GM19099 (cell line): ENCODE results near the gene C11orf68.

Experiments
- POLR2A ChIP-seq: IDR thresholded peaks from 3 replicates; pipeline ENCODE4 v1.6.1; 2011; ENCODE audit warnings: low read depth; ENCODE audit not compliant: insufficient read length; ENCODE audit errors: extremely low read depth

C11orf68 gene

DNA sequence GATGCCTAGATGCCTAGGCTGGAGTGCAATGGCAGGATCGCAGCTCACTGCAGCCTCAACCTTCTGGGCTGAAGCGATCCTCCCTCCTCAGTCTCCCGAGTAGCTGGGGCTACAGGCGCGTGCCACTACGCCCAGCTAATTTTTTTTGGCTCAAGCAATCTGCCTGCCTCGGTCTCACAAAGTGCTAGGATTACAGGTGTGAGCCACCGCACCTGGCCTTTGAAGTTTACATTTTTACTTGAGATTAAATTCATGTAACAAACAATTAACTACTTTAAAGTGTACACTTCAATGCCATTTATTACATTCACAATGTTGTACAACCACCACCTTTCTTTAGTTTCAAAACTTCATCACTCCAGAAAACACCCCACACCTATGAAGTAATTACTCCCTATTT lies 15.1 kb downstream of the C11orf68 start:
- no peak for TF ChIP-seq POLR2A

DNA sequence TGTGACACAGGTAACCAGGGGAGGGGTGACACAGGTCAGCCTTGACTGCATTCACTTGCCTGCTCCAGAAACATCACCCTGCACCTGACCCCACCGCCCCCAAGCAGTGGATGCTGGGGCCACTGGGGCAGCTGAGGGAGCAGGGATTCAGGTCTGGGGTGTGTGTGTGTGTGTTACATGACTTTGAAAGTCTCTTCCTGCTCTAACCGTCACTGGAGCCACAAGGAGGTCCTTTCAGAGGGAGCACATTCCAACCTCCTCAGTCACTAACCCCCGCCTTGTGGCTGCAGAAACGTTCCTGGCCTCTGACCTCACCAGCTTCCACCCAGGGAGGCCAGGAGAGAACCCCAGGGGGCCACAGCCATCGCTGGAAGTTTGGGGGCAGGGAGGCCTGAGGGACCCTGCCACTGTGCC lies 15.8 kb downstream of the C11orf68 start:
- TF ChIP-seq POLR2A: no peak

- no peak for TF ChIP-seq POLR2A
These were observed 18.0 kb downstream of the C11orf68 start for GRCh38 chr11:65900899-65901180.

- peak; percentile 78 for TF ChIP-seq POLR2A
These were observed 18.6 kb downstream of the C11orf68 start, which contains the start of gene FOSL1 for GRCh38 chr11:65900125-65900898. TSS of gene FOSL1 (minus strand) at chr11:65900388. CDS start at chr11:65900339, 49 bp downstream.

GRCh38 chr11:65899356-65900124 lies 19.3 kb downstream of the C11orf68 start:
- TF ChIP-seq POLR2A: no peak

GRCh38 chr11:65898656-65899355 lies 20.1 kb downstream of the C11orf68 start:
- TF ChIP-seq POLR2A: no peak

- no peak for TF ChIP-seq POLR2A
These were observed 21.8 kb downstream of the C11orf68 start for GRCh38 chr11:65897020-65897471.

DNA sequence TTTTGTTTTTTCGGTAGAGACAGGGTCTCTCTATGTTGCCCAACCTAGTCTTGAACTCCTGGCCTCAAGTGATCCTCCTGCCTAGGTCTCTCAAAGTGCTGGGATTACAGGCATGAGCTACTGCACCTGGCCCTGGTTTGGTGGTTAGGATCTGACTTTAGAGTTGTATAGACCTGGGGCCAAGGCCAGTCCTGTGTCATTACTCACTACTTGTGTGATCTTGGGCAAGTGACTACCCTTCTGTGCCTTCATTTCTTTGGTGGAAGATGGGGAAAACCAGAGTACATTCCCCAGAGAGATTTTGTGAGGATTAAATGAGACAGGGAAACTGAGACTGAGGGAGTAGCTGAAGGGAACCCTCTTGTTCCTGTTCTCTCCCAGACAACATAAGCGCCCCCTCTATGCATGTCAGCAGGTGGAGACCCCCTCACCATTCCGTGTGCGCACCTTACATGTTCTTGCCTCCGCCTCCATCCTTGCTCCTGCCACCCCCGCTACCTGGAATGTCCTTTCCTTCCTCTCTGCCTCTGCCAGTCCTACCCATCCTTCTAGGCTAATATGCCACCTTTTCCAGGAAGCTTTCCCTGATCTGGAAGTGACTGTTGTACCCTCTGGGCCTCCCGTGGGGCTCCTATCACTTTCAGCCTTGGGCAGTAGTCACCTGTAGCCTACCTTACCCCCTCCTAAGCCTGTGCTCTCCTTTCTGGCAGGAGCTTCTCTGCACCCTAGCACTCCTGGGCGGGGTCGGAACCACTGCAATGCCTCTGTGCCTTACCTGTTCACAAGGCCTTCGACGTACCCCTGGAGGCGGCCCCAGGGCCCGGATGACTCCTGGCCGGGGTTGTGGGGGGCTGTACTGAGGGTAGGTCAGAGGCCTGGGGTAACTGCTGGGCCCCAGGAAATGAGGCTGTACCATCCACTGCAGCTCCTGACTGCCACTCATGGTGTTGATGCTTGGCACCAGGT lies 22.5 kb downstream of the C11orf68 start:
- no peak for TF ChIP-seq POLR2A

- no peak for TF ChIP-seq POLR2A
These were observed 23.3 kb downstream of the C11orf68 start for GRCh38 chr11:65895482-65895981.

- TF ChIP-seq POLR2A: peak; percentile 63
These were observed 24.7 kb downstream of the C11orf68 start for GRCh38 chr11:65894034-65894591.

- no peak for TF ChIP-seq POLR2A
These were observed 26.1 kb downstream of the C11orf68 start for GRCh38 chr11:65892661-65893317.

DNA sequence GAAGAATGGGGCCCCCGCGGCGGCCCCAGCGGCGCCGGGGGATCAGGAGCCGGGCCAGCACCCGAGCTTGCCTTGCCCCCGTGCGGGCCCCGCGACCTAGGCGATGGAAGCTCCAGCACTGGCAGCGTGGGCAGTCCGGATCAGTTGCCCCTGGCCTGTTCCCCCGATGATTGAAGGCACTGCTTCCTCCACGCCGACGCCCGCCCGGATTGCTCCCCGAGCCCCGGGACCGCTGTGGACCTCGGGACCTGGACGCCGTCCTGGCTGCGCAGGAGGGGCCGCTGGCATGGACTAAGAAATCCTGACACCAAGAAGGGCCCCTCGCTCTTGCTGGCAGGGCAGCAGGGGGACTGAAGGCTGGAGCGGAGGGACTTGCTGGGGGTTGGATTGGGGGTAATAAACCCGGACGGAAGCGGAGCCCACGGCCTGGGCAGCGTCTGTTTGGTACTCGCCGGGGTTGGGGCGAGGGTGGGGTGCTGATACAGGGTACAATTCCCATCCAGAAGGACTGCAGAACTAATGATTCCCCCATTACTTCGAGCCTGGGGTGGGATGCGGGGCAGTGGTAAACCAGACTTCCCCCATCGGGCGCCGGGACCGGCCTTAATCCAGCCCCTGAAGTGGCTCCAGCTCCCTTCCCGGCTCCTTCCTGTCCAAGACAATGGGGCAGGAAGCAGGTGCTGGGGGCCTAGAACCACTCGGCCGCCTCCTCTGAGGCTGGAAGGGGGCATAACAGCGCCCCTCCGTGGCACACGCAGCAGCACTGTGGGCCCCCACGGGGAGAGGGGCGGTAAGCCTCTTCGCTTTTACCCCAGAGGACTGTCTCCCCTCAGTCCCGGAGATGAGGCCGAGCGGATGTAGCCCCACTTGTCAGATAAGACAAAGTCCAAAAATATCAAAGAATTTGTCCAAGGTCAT lies 27.4 kb downstream of the C11orf68 start:
- TF ChIP-seq POLR2A: peak; percentile 16
